ENCODE results near the gene FGB.

- TF ChIP-seq CTCF (IDR thresholded peaks at IDR 0.05) = no peak
- TF ChIP-seq POLR2A (IDR thresholded peaks at IDR 0.05) = no peak
Observed at GRCh38 chr4:154611833-154612232, 49.0 kb downstream of the FGB start.

All from Peyer's patch (tissue), 4 donors.